Measurements from ENCODE around the gene SMAD6.
"Not testable (repeated sequence)": the region's sequence is repeated elsewhere in the genome, so short reads cannot be mapped to it uniquely, and the experiment has no call there.

The SMAD6 gene

GRCh38 chr15:66828817-66829541 lies 126.9 kb downstream of the SMAD6 start:
- DNase-seq = not testable (repeated sequence)

DNA sequence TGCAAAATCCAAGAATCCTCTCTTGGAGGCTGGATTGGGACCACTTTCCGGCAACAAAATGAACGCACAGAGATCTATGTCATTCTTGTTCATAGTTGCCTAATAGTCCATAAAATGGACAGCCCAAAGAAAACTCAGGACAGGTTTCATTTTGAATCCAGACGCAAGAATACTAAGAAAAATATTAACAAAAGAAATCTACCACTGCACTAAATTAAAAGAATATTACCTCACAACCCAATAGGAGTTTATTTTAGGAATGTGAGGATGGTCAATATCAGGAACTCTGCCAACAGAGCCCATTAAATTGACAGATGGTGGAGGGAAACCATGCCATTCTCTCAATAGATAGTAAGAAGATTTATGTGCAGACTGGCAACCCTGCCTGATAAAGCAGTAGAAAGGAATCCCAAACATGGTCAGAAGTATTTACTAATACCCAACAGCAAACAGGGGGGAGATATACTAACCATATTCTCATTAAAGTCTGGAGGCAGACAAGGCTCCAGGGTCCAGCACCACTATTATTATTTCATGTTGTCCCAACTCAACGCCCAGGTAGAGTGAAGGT lies 127.6 kb downstream of the SMAD6 start:
- no peak for DNase-seq

DNA sequence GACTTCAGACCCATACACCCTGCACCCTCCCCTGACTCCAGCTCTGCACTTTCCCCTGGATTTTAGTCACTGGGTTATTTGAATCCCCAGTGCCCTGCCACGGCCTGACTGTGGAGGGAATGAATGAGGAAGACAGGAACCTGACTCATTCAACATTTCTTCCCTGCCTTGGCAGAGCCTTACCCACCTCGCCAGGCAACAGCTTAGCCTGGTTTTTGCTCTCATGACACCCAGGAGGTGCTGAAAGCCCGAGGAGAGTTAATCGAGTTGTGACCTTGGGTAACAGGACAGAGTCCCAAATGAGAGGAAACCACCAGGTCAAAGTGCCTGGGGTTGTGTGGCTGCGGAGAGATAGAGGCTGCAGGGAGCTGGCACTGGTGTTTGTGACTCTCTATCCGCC lies 128.3 kb downstream of the SMAD6 start:
- peak in 1 of 2 experiments; percentile 5 for DNase-seq

GRCh38 chr15:66830823-66831222 lies 128.8 kb downstream of the SMAD6 start:
- DNase-seq = no peak

GRCh38 chr15:66831289-66831688 lies 129.3 kb downstream of the SMAD6 start:
- no peak for DNase-seq

DNA sequence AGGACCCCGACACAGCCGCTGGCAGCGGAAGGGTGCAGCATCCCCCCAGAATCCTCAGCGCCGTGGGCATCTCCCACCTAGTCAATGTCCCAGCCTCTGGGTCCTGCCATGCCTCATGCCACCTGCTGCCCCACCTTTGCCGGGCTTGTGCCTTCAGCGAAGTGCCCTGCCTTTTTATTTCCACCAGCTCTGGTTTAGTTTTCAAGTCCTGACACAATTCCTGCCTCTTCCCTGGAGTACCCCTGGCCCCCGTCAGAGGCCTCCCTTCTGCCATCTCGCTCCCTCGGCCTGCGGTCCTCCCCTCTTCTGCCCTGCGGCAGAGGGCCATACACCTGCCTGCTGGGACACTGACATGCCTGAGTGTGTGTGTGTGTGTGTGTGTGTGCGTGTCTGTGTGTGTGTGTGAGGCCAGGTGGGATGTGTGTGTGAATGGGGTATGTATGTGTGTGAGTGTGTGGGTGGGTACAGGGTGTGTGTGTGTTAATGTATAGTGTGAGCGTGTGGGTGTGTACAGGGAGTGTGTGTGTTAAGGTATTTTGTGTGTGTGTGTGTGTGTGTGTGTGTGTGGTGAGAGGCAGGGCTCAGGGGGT lies 129.9 kb downstream of the SMAD6 start:
- DNase-seq = no peak

All from Kasumi-1 (cell line).